ENCODE data around the gene ZBTB42.
"Not testable (repeated sequence)": the region's sequence is repeated elsewhere in the genome, so short reads cannot be mapped to it uniquely, and the experiment has no call there.

Gene ZBTB42

GRCh38 chr14:104810316-104810715 is 9.4 kb downstream of the ZBTB42 start:
- DNase-seq (ENCODE audit: low spot score) = no peak

- no peak for DNase-seq (ENCODE audit: low spot score)
These were observed 12.4 kb downstream of the ZBTB42 start for GRCh38 chr14:104813286-104813685.

- not testable (repeated sequence) for DNase-seq (ENCODE audit: low spot score)
These were observed 13.8 kb downstream of the ZBTB42 start for GRCh38 chr14:104814701-104815100.

- no peak for DNase-seq (ENCODE audit: low spot score)
These were observed 15.6 kb downstream of the ZBTB42 start for GRCh38 chr14:104816616-104816884.

GRCh38 chr14:104817930-104818713 is 17.2 kb downstream of the ZBTB42 start:
- DNase-seq (ENCODE audit: low spot score) = no peak

- no peak for DNase-seq (ENCODE audit: low spot score)
These were observed 17.8 kb downstream of the ZBTB42 start for GRCh38 chr14:104818714-104819161.

GRCh38 chr14:104819361-104819781 is 18.5 kb downstream of the ZBTB42 start:
- DNase-seq (ENCODE audit: low spot score) = no peak

- peak; percentile 59 for DNase-seq (ENCODE audit: low spot score)
These were observed 19.8 kb downstream of the ZBTB42 start for GRCh38 chr14:104820669-104821228.

- no peak for DNase-seq (ENCODE audit: low spot score)
These were observed 20.5 kb downstream of the ZBTB42 start for GRCh38 chr14:104821229-104821945.

GRCh38 chr14:104821971-104822608 is 21.2 kb downstream of the ZBTB42 start:
- no peak for DNase-seq (ENCODE audit: low spot score)

GRCh38 chr14:104822821-104823615 is 22.1 kb downstream of the ZBTB42 start:
- DNase-seq (ENCODE audit: low spot score) = no peak

- no peak for DNase-seq (ENCODE audit: low spot score)
These were observed 23.6 kb downstream of the ZBTB42 start for GRCh38 chr14:104824353-104824997.

GRCh38 chr14:104826189-104826860 is 25.4 kb downstream of the ZBTB42 start:
- peak; percentile 86 for DNase-seq (ENCODE audit: low spot score)

- no peak for DNase-seq (ENCODE audit: low spot score)
These were observed 25.9 kb downstream of the ZBTB42 start for GRCh38 chr14:104826861-104827176.

- DNase-seq (ENCODE audit: low spot score) = no peak
These were observed 26.5 kb downstream of the ZBTB42 start for GRCh38 chr14:104827177-104828055.

GRCh38 chr14:104830781-104831180 is 29.9 kb downstream of the ZBTB42 start:
- no peak for DNase-seq (ENCODE audit: low spot score)

- not testable (repeated sequence) for DNase-seq (ENCODE audit: low spot score)
These were observed 35.5 kb downstream of the ZBTB42 start for GRCh38 chr14:104836171-104836935.

- no peak for DNase-seq (ENCODE audit: low spot score)
These were observed 40.8 kb downstream of the ZBTB42 start for GRCh38 chr14:104841730-104842129.

GRCh38 chr14:104843006-104843405 is 42.1 kb downstream of the ZBTB42 start:
- DNase-seq (ENCODE audit: low spot score) = no peak
